ENCODE data around the gene ARHGAP27. TPM values are rescaled to one million over a fixed set of nuclear protein-coding genes. Genes with fewer than 3 reads are reported as not detected.

The ARHGAP27 gene
- total RNA-seq, 2 experiments from 2014 or later = 55.5 to 56.8 TPM

GRCh38 chr17:45408611-45409421, 23.9 kb downstream of the ARHGAP27 start:
- BruUV-seq (replicated peaks) = no TSS peak
- 0 out of 2 replicates have a peak, but pooled peaks cover 6% of the 10 kb centered on the region for H4K20me1 ChIP-seq (ENCODE audit: insufficient read depth, low read length)
- intact Hi-C loops (cut with micrococcal nuclease; ENCODE audit: unreplicated experiment) = no loop called here
- H3K4me2 ChIP-seq (ENCODE audit: low read length) = peak overlapping the region; percentile 92
- peaks cover 64% of the 10 kb centered on the region for H3K4me1 ChIP-seq (ENCODE audit: insufficient read depth, low read length, poor library complexity, severe bottlenecking)
- no peaks in the 10 kb centered on the region for H3K9me3 ChIP-seq (ENCODE audit: low read length)
- DNase-seq (ENCODE audit: low spot score) = no peak
- no peaks in the 10 kb centered on the region for H3K9me2 ChIP-seq (ENCODE audit: insufficient read depth, low read length)
- H3K79me2 ChIP-seq (ENCODE audit: insufficient read depth, low read depth, low read length) = peaks cover 43% of the 10 kb centered on the region
- CTCF ChIA-PET (ENCODE audit: unreplicated experiment) = interaction anchor here (0.6 to 0.9 kb wide), 2 partner anchors 107 to 211 kb away, joined by 3 to 4 read pairs; no protein-coding TSS in a partner anchor
- H3K27ac ChIP-seq (ENCODE audit: low read depth, low read length, poor library complexity, severe bottlenecking) = peak overlapping the region; percentile 68
- H3K36me3 ChIP-seq (ENCODE audit: insufficient read depth, low read length) = peaks cover 28% of the 10 kb centered on the region
- TF ChIP-seq EZH2phosphoT487 (IDR thresholded peaks at IDR 0.05; ENCODE audit: borderline replicate concordance, low read depth, low read length) = no peak
- no peak for TF ChIP-seq CTCF (conservative IDR thresholded peaks at IDR 0.05; ENCODE audit: low read length)
- POLR2A ChIA-PET = interaction anchor here (0.6 to 1.5 kb wide), 3 partner anchors 15 to 261 kb away, joined by 5 to 6 read pairs (median 5); partner anchors contain the start of gene HEXIM1
- H3K4me3 ChIP-seq (ENCODE audit: low read depth, low read length, poor library complexity, severe bottlenecking) = peak overlapping the region; percentile 75
- no peak overlapping the region for H2AFZ ChIP-seq (ENCODE audit: low read length)

DNA sequence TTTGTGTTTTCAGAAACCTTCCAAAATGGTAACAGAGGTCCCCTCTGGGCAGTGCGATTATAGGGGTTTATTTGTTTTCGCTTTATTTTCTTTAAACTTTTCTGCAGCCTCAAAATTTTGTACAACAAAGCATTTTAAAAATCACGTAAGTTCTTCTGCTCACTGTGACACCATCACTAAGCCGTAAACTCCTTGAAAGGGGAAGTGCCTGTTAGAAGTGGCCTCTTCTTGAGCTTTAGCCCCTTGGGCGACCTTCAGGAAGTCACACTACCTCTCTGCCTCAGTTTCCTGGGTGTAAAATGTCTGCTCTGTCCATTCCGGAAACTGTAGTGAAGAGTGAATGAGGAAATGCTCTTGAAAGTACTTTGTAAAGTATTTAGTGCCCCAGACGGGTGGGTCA, 26.6 kb downstream of the ARHGAP27 start:
- no TSS peak for BruUV-seq (replicated peaks)
- CTCF ChIA-PET (ENCODE audit: unreplicated experiment) = no interaction called here
- H3K4me1 ChIP-seq (ENCODE audit: insufficient read depth, low read length, poor library complexity, severe bottlenecking) = peaks cover 44% of the 10 kb centered on the region
- peak overlapping the region; percentile 54; the same call in 1 of the 2 replicates for H3K4me2 ChIP-seq (ENCODE audit: low read length)
- no peaks in the 10 kb centered on the region for H3K9me3 ChIP-seq (ENCODE audit: low read length)
- no peak overlapping the region for H3K4me3 ChIP-seq (ENCODE audit: low read depth, low read length, poor library complexity, severe bottlenecking)
- POLR2A ChIA-PET = no interaction called here
- DNase-seq (ENCODE audit: low spot score) = peak; percentile 41
- H3K36me3 ChIP-seq (ENCODE audit: insufficient read depth, low read length) = peaks cover 53% of the 10 kb centered on the region
- 0 out of 2 replicates have a peak, but pooled peaks cover 6% of the 10 kb centered on the region for H4K20me1 ChIP-seq (ENCODE audit: insufficient read depth, low read length)
- no peaks in the 10 kb centered on the region for H3K9me2 ChIP-seq (ENCODE audit: insufficient read depth, low read length)
- no peak overlapping the region for H2AFZ ChIP-seq (ENCODE audit: low read length)
- peaks cover 43% of the 10 kb centered on the region for H3K79me2 ChIP-seq (ENCODE audit: insufficient read depth, low read depth, low read length)
- TF ChIP-seq EZH2phosphoT487 (IDR thresholded peaks at IDR 0.05; ENCODE audit: borderline replicate concordance, low read depth, low read length) (no peak), CTCF (conservative IDR thresholded peaks at IDR 0.05; ENCODE audit: low read length) (no peak)
- peak overlapping the region; percentile 40 for H3K27ac ChIP-seq (ENCODE audit: low read depth, low read length, poor library complexity, severe bottlenecking)
- intact Hi-C loops (cut with micrococcal nuclease; ENCODE audit: unreplicated experiment) = no loop called here

All from OCI-LY7 (cell line).